ENCODE data around the gene RPS6KA4.

GRCh38 chr11:64391839-64392238 is 32.9 kb downstream of the RPS6KA4 start:
- TF ChIP-seq POLR2A (IDR thresholded peaks at IDR 0.05) (no peak), CTCF (IDR thresholded peaks at IDR 0.05) (no peak)

All from body of pancreas (tissue), 4 donors.